ENCODE data around the gene CNIH2. TPM values are rescaled to one million over a fixed set of nuclear protein-coding genes. Genes with fewer than 3 reads are reported as not detected.
"Not testable (repeated sequence)": the region's sequence is repeated elsewhere in the genome, so short reads cannot be mapped to it uniquely, and the experiment has no call there.

CNIH2 gene
- total RNA-seq, 1 experiment from 2014 or later = 0.40 TPM

DNA sequence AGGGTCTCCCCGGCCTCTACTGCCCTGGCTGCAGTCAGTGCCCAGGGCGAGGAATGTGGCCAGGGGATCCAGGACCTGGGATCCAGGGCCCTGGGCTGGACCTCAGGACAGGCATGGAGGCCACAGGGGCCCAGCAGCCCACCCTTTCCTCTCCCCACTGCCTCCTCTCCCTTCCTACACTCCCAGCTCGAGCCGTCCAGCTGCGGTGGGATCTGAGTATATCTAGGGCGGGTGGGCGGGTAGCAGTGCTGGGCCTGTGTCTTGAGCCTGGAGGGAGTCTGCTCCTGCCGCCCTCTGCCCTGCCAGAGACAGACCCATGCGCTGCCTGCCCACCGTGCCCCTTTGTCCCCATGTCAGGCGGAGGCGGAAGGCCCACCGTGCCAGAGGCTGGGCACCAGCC lies 1.4 kb upstream of the CNIH2 start:
- DNase-seq (ENCODE audit: low read depth) = not testable (repeated sequence)

DNA sequence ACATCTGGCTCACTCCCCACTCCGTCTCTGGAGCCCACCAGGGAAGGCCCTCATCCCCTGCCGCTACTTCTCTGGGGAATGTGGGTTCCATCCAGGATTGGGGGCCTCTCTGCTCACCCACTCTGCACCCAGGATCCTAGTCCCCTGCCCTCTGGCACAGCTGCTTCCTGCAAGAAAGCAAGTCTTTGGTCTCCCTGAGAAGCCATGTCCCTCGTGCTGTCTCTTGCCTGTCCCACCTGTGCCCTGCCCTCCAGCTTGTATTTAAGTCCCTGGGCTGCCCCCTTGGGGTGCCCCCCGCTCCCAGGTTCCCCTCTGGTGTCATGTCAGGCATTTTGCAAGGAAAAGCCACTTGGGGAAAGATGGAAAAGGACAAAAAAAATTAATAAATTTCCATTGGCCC lies 911 bp upstream of the CNIH2 start:
- not testable (repeated sequence) for DNase-seq (ENCODE audit: low read depth)

DNA sequence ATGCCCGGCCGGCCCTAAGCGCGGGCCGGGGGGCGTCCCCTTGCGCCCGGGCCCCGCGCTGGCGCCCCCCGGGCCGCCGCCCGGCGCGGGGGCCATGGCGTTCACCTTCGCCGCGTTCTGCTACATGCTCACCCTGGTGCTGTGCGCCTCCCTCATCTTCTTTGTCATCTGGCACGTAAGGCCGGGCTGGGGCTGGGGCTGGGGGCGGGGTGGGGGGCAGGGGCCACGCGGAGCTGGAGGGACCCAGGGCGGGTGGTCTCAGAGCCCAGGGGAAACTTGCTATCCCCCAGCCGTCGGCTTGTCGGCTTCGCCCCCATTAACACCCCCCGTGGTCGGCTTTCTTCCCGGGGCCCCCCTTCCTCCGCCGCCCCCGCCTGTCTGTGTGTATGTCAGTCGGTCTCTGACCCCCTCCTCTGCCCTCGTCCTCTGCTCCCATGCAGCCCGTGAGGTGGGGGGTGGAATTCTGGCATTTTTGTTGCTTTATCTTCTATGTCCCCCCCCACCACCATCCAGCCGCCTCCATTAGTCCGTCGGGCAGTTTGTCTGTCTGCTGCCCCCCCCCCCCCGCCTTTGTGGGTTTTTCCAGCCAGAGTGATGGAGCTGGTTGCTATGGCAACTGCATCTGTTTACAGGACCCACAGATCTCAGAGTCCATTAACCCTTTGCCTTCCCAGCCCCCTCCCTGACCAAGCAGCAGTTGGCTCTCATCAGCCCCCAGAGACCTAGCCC lies 552 bp downstream of the CNIH2 start:
- peak; percentile 46 for DNase-seq (ENCODE audit: low read depth)

DNA sequence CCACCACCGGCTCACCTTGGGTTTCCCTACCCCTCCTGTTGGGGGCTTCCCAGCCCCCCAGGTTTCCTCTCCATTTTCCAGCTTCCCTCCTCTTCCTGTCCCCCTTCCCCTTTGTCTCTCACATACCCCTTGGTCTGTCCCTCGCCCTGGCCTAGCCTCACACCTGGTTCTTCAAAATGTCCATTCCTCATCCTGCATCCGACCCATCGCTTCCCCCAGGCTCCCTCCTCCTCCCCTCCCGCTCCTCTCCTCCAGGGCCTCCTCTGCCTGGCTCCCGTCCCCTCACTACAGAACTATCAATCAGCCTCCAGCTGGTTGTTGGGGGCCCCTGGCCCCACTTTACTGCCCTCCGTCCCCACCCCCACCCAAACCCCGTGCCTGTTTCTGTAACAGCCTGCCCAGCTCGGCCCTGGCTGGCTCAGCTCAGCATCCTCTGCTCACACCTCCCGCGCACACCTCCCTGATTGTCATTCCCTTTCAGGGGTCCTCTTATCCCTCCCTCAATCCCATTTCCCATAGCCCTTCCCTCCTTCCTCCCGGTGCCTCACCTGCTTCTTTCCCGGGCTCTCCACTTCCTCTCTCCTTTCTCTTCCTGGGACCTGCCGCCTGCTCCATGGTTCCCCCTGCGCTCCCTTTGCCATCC lies 1.2 kb downstream of the CNIH2 start:
- no peak for DNase-seq (ENCODE audit: low read depth)

DNA sequence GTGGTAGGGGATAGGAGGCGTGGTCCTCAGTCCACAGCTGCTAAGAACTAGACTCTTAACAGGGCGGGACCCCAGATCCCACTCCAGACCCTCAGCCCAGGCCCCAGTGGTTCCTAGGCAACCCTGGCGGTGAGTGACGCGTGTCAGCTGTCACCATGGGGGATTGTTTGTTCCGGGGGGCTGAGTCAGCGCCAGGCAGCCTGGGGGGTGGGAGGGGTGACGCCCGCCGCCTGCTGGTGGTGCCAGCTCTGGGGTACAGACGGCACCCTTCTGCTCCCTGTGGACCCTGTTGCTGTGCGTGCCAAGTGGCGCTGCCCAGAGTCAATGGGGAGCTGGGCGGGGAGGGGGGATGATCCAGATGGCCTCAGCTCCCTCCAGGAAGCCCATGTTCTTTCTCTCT lies 2.5 kb downstream of the CNIH2 start:
- DNase-seq (ENCODE audit: low read depth) = peak; percentile 72

DNA sequence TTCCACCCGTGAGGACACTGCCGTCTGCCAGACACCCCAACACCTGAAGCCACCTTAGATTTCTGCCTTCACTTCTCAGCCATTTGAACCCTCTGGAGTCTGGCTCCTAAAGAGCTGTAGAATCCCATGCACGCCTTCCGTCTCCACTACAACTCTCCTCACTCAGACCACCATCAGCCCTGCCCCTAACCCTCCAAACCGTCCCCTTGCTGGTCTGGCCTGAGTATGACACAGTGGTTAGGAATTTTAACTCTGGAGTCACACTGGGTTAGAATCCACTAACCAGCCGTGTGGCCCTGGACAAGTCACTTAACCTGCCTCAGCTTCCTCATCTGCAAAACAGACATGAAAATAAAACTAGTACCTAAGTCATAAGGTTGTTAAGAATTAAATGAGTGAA lies 3.0 kb downstream of the CNIH2 start:
- no peak for DNase-seq (ENCODE audit: low read depth)

DNA sequence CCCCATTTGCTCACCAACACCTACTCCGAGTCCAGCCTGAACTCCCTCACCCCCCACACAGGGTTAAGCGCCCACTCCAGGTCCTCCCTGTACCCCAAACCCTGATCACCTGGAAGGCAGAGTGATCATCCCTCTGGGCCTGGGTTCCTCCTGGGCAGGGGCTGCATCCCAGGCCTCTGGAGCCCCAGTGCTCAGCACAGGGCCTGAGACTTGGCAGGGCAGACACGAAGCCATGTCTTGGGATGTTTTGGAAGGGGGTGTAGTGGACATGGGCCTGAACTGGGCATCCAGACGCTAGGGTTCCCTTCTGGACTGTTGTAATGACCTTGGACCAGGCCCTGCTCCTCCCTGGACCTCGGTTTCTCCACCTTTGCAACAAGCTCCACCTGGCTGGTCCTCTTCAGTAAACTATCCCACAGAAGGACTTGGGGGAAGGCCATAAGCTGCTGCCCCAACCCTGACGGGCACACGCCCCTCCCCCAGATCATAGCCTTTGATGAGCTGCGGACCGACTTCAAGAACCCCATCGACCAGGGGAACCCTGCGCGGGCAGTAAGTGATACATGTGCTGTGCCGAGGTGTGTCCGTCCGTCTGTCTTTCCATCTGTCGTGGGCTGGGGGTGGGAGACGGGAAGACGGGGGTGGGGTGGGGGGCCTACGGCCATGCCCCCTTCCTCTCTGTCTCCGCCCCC lies 3.9 kb downstream of the CNIH2 start:
- no peak for DNase-seq (ENCODE audit: low read depth)

DNA sequence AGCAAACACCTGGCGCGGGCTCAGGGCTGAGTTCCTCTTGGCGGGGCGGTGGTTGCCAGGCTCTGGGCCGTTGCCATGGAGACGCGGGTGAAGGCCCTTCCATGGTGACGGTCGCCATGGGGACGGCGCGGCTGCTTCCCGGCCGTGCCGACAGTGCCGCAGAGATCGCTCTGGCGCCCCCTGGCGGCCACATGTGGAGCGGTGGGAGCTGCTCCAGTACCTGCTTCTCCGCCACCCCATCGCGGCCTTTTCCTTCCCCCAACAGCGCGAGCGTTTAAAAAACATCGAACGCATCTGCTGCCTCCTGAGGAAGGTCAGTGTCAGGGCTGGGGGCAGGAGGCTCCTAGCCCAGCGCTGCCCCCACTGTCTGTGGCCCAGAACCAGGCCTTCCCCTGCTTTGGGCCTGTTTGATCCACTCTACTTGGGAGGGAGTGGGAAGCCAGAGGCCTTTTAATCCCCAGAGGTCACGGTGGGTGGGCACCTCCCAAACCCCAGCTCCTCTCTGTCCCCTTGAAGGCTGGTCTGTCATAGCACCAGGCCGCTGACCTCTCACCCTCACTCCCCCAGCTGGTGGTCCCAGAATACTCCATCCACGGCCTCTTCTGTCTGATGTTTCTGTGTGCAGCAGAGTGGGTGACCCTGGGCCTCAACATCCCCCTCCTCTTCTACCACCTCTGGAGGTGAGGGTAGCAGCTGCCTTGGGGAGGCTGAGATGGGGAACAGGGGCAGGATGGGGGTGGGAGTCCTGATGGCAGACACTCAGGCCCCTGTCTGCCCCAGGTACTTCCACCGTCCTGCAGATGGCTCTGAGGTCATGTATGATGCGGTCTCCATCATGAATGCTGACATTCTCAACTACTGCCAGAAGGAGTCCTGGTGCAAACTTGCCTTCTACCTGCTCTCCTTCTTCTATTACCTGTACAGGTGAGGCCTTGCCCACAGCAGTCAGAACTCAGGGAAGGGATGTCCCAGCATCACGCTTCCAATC lies 4.8 kb downstream of the CNIH2 start:
- DNase-seq (ENCODE audit: low read depth) = peak; percentile 97

DNA sequence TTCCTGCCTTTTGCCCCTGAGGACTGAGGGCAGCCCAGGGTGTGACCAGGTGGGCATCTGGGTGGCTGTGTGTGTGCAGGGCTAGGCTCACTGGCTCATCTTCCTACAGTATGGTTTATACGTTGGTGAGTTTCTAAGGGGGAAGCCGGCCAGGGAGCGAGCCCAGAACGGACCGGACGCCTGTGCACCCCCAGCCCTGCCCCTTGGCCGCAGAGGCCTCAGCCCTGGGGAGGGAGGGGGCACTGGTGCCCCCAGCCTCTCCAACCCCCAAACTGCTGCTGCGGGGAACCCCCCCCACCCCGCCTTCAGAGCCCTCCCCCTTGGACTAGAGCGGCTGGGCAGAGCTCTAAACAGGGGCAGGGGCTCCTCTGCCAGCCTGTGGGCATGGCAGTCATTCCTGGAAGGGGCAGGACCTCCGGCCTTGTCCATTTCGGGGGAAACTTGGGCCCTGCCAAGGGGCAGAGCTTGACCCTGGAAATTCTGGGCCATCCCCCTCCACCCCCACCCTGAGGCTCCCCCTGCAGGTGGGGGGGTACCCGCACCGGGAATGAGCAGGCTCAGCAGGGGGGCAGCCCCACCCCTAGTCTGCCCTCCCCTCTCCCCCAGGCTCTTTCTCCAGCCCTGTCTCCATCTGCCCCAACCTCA lies 5.6 kb downstream of the CNIH2 start:
- no peak for DNase-seq (ENCODE audit: low read depth)

DNA sequence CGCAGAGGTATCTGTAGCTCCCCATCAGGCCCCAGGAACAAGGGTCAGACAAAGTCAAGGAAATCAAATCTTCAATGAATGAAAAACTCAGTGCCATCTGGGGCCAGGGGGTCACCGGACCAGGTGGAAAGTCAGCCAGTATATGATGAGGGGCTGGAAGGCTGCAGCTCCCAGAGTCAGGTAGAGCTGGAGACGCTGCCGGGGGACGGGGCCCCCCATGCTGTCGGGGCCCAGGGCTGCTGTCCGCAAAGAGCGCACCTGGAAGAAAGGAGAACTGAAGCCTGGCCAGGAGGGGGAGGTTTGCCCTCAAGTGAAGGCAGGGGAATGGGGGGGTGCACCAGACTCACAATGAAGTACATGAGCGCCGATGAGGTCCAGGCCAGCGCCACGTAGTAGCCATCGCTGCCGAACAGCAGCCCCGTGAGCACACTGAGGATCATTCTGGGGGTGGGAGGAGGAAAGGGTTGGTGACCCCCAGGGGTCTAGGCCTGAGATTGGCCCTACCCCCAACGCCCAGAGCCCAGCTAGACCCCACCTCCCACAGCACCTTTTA lies 6.6 kb downstream of the CNIH2 start:
- DNase-seq (ENCODE audit: low read depth) = no peak

DNA sequence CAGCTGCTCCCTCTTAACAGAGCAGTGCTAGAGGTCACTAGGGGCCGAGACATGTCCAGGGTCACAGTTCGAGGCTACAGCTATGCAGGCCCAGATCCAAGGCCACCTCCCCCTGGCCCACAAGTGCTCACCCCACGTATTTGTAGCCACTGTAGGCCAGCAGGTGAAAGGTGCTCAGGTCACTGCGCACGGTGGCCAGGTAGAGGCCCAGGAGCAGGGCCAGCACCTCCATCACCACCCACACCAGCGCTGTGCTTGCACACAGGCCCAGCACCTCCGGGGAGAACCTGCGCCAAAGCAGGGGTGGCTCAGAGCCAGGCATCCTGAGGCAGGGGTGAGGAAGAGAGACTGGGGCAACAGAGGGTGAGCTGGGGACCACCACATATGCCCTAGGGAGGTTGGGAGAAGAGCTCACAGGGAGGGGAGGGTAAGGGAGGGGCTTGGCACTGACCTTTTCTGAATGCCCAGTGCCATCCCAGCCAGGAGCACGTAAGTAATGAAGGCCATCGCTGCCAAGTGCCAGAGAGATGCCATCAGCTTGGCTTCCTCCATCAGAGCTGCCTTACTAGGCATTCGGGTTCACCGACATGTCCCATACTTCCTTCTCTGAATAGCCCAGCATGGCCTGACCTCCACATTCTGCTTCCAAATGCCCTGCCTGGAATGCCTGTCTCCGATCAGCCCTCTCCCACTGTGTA lies 7.4 kb downstream of the CNIH2 start:
- no peak for DNase-seq (ENCODE audit: low read depth)

DNA sequence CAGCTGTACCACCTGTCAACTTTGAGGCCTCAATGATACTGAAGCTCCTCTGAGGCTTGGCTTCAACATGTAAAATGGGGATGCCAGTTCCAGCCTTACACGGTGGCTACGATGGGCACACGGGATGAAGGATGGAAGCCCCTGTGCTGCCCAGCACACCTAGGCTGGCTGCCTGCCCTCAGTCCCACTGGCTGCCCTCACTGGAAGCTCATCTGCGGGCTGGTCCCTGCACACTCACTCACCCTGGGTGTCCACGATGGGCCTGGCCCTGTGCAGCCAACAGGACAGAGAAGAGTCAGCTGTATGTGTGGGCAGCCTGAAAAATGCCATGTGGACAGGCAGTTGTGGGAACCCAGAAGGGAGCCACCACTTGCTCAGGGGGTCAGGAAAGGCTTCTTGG lies 8.7 kb downstream of the CNIH2 start:
- DNase-seq (ENCODE audit: low read depth) = no peak

DNA sequence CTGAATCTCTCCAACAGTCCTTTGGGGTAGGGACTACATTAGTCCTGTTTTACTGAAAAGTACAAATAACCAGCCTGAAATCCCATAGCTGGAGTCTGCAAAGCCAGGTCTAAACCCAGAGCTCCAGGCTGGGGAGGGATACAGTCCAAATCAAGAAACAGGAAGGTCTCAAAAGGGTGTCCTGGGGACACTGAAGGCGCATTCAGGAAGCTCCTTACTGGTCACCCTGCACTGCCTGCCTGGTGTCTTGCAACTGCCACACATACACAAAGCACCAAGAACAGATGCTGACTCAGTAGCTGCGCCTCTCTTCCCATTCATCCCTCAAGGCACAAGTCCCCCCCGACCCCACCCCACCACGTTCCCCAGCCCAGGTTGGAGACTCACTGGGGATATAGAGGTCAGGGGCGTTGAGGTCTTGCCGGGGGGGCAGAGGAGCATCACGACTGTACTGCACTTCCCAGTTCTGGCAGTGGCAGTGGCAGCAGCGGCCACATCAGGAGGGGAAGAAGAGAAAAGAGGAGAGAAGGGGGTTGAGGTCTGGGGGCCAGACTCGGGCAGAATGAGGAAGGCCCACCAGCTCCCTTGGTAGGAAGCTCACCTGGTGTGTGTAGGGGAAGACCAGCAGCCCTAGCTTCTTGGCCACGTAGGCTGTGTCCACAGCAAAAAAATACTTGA lies 9.4 kb downstream of the CNIH2 start:
- DNase-seq (ENCODE audit: low read depth) = no peak

DNA sequence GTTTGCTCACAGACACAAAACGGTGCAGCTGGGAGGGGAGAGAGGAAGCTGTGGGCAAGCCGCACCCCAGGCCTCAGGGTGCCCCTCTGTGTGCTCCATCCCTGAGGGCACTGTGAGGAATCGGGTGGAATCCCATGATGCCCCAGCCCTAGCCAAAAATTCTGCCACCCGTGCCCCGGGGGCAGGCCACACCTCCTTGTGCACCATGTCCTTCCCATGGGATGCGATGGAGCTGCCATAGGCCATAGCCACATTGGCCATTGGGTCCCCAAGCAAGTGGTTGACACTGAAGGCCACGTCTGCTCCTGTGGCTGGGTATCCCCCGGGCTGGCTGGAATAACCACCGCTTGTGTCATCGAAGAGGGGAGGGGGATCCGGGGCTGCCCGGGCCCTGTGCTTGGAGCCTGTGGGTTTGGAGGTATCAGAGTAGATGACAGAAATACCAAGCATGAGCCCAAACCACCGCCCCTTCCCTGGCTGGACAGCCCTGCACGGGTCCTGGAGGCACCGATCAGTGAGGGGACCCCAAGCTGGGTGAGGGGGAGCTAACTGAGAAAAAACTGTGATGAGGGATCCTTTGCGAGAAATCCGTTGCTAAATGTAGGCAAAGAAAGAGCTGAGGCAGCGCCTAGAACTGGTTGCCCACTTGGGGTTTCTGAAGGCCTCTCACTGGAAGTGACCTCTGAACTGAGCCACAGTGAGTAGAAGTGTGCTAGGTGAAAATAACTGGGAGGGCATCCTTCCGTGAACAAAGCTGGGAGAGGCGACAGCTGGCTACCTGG lies 10.1 kb downstream of the CNIH2 start:
- no peak for DNase-seq (ENCODE audit: low read depth)

DNA sequence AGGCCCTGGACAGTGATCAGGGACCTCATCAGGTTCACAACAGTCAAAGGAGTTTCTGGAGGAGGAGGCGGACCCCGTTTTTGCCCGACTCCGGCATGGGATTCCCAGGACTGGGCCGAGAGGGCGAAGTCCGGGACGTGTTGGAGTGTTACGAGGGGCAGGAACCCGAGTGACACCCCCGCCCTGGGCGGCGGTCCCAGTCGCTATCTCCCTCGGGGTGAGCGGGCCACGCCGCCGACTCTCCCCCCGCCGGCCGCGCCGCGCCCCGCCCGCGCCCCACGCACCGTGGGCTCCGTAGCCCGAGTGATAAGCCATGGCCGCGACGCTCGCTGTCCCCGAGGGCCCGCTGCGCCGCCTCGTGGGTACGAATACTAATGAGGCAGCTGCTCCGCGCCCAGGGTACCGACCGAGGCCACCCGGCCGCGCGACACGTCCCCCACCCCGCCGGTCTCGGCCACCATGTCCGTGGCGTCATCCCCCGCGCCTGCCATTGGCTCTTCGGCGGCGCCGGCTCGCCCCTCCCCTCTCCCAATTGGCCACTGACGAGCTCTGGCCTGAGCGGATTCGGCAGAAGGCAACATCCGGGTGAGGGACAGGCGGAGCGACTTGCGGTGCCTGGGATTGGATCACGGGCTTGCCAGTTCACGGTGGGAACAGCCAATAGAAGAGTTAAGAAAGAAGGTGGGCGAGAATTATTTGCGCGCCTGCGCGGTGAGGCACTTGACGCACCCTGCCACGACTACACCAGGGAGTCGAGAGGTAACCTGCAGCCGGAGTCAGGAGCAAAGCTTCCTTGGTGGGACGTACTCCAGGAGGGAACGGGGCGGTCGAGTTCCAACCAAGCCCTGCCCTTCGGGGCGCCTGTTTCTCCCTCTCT lies 10.9 kb downstream of the CNIH2 start, which contains the start of gene YIF1A:
Gene YIF1A, minus strand, starts transcription at position 473 of the 877 bp plus-strand sequence. Its CDS starts 158 bp downstream, at position 315.
- peak; percentile 99 for DNase-seq (ENCODE audit: low read depth)

DNA sequence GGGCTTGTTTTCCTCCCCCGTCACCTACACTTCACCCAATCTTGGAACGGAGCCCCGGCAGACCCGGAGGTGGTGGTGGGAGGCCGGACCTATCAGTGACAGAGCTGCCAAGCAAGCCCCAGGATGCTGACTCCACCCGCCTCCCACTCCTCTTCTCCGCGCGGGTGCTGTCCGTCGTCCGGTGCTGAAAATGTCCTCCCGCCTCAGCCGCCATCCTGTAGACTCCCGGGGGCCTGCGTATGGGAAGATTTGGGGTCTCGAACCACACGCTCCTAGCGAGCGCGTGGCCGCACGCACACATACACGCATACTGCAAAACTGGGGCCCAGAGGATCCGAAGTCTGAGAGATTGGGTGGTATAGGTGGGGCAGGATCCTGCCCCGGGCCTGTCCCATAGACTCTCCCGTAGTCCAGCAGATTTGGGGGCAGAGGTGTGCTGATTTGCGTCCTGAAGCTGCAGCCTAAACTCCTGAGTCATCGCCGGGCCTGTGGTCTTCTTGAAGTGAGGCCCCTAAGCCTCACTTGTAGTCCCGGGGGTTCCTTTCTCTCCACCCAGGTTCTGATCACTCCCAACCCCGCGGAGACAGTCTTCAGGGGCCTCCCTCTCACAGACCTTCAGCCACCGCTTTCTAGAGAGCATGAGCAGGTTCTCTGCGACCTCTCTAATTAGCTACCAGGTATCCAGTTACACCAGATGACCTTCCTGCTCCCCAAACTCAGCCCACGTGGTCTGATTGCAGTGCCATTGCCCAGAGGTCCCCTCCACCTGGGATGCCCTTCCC lies 11.8 kb downstream of the CNIH2 start:
- peak; percentile 84 for DNase-seq (ENCODE audit: low read depth)

DNA sequence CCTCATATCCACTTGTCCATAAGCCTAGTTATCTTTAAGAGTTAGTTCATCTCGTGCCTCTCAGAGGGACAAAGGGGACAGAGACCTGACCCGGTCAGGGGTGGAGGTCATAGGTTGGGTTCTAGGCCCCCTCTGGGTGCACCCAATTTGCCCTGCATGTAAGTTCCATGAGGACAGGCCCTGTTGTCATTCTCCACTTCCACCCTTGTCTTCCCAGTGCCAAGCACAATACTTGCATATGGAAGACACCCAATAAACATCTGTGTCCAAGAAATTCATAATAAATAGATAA lies 12.3 kb downstream of the CNIH2 start:
- DNase-seq (ENCODE audit: low read depth) = no peak

Measured in Daoy (cell line).